Colon (tissue), 2 donors: ENCODE data around the gene HDAC4.

ENCODE experiments used
- FAIRE-seq: peaks from 2 replicates; lab custom pipeline; 2012; peaks lifted over from hg19 to GRCh38; lab: Jason Lieb, UNC
- donor health status: control.
- donor health status: control.

The HDAC4 gene

GRCh38 chr2:239216614-239217273 lies 184.1 kb downstream of the HDAC4 start:
- FAIRE-seq = no peak

GRCh38 chr2:239215988-239216613 lies 184.7 kb downstream of the HDAC4 start:
- no peak for FAIRE-seq

DNA sequence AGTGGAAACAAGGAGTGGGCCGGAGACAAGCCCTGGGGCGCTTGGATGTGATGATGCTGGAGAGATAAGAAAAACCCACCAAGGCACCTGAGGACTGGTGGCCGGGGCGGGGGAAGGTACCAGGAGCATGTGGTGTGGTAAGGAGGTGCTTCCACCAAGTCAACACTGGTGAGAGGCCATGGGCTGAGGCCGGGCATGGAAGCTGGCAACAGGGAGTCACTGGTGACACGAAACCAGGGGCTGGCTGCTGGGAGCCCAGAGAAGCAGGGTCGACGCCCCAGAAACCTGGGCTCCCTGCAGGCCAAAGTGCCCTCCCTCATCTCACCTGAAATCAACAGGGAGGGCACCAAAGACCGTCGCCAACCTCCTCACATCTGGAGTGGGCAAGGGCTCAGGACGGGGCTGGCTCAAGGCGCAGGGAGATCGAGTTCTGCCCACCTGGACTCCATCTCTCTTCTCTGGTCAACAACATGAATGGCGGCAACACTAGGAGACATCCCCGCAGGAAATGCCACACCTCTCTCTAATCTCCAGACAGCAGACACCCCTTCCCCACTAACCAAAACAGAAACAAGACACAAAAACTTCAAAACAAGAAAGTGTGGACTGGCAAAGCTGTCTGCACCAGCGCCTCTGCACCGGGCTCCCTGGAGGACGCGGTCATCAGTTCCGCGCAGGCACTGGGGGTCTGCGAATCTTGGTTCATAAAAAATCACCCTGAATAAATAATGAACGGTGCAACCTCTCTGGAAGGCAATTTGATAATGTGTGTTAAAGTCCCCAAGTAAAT lies 185.5 kb downstream of the HDAC4 start:
- FAIRE-seq = no peak

DNA sequence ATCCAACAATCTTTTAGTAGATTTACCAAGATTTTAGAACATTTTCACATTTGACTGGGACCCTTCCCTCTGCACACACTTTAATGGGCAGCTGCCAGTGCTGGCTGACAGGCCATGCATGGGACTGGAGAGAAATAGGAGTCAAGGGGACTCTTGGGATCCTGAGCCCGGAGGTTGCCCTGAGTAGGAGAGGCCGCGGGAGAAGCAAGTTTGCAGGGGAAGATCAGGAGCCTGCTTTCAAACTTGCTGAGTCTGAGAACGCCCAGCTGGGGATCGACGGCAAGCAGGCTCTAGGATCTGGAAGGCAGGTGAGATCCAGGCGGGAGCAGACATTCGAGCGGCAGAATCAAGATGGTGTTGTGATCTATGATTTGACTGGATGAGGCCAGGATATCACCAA lies 186.1 kb downstream of the HDAC4 start:
- no peak for FAIRE-seq

DNA sequence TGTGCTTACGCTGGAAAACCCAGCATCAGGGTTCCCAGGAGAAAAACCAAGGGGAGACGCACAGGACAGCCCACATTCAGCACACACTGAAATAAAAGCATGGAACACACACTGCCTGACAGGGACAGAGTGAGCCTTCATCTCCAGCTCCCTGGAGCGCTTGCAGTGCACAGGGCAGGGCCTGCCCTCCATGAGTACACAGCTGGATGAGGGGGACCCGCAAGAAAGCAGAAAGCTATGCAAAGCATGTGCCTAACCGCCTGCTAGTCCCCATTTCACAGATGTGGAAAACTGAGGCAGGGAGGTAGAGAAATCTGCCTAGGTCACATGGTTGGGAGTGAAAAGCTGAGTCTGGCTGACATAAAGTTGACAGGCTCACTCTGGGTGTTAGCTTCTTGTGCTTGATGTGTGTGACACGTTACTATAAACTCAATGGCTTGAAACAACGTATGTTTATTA lies 187.1 kb downstream of the HDAC4 start:
- FAIRE-seq = no peak

GRCh38 chr2:239212929-239213642 lies 187.7 kb downstream of the HDAC4 start:
- no peak for FAIRE-seq

DNA sequence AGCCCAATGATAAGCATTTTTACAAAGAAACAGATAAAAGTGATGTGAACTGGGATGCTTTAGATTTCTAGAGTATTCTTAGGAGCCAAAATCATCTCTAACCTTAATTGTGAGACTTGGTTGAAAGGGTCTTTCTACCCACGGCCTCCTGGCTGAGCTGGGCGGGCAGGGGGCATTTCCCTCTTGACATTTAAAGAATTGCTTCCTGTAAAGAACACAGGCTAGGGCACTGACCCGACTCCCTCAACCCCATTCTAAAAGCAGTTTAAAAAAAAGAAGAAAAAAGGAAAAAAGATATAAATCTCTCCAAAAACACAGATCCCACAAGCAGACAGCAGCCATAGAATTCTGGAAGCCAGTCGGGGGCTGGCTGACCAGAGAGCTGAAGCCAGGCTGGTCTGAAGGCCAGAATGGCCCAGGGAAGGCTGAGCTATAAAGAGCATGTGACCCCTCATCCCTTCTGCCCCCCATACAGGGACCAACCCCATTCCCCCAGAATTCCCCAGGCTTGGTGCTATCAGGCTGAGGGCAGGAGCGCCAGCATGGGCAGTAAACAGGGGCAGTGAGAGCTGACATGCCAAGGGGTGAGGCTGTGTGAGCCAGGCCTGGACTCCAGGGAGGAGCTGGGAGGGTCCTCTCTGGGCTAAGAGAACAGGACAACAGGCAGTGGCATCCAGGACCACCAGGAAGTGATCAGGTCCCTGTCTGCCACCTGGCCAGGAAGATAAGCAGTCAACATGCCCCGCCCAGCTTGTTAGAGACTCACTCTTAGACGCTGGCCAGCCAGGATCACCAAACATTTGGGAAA lies 188.5 kb downstream of the HDAC4 start:
- no peak for FAIRE-seq

DNA sequence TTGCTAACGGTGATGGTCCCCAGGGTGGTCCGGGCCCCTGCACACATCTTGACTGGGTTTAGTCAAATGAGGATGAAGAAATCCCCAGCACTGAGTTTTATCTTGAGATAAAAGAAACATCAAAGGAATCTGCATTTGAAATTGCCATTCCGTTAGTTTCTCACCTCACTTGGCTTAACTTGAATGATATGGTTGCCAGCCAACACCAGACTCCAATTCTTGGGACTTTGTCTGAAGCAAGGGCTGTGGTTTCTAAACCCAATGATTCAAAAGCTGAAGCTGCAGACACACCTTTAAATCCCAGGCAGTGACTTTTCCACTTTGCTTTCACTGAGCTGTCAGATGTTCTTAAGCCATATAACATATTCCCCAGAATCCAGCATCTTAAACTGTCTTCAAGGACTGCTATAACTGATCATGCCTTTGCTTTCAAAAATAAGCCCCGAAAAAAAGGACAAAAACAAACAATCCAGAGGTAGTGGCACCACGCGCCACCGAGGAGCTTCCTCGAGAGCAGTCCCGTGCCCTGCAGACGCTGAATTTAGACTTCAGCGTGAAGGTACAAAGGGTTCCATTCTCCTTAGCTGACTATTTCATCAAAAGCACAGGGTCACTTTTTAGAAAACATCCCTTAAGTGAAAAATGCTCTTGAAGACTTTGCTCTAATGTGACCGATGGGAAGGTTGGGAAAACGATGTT lies 189.3 kb downstream of the HDAC4 start:
- FAIRE-seq = no peak

GRCh38 chr2:239209783-239210182 lies 191.0 kb downstream of the HDAC4 start:
- FAIRE-seq = no peak

DNA sequence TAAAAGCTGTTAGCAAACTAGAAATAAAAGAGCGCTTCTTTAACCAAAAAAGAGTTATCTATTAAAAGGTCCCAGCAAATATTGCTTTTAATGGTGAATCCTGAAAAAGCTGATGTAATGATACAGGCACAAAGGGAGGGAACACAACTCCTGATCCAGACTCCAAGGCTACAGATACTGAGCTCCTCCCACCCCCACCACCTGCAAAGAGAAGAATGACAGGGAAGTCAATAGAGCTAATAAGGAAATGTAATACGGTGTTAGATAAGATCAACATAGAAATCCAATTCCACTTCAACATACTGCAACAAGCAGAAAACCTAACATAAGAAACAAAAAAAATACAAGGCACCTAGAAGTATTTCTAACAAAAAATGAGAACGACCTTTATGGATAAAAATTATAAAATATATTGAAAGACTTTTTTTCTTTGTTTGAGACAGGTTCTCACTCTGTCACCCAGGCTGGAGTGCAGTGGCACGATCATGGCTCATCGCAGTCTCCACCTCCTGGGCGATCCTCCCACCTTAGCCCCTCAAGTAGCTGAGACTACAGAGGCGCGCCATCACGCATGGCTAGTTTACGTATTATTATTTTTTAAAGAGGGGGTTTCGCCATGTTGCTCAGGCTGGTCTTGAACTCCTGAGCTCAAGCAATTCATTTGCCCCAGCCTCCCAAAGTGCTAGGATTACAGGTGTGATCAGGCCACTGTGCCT lies 192.2 kb downstream of the HDAC4 start:
- FAIRE-seq = no peak

DNA sequence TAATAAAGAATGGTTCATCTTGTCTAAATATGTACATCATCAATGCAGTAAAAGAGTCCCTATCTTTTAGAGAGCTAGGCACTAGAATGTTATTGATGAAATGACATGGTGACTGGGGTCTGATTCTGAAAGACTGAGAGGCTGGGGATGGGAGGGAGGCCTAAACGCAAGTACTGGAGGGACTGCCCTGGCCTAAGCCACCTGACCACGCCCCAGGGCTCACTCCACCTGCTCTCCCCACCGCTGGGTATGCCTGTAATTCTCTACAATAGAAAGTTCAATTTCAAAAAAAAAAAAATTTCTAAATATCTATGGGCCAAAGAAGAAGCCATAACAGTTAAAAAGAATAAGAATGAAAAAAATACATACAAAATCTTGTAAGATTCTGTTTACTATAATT lies 194.0 kb downstream of the HDAC4 start:
- no peak for FAIRE-seq

DNA sequence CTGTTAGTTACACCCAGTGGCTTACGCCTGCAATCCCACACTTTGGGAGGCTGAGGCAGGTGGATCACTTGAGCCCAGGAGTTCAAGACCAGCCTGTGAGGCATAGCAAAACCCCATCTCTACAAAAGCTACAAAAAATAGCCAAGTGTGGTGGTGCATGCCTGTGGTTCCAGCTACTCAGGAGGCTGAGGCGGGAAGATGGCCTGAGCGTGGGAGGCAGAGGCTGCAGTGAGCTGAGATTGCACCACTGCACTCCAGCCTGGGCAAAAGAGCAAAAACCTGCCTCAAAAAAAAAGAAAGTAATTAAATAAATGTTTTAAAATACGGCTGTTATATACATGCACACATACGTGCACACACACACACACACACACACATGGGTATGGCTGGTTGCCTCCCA lies 194.8 kb downstream of the HDAC4 start:
- FAIRE-seq = no peak

GRCh38 chr2:239204876-239205468 lies 195.8 kb downstream of the HDAC4 start:
- FAIRE-seq = no peak

DNA sequence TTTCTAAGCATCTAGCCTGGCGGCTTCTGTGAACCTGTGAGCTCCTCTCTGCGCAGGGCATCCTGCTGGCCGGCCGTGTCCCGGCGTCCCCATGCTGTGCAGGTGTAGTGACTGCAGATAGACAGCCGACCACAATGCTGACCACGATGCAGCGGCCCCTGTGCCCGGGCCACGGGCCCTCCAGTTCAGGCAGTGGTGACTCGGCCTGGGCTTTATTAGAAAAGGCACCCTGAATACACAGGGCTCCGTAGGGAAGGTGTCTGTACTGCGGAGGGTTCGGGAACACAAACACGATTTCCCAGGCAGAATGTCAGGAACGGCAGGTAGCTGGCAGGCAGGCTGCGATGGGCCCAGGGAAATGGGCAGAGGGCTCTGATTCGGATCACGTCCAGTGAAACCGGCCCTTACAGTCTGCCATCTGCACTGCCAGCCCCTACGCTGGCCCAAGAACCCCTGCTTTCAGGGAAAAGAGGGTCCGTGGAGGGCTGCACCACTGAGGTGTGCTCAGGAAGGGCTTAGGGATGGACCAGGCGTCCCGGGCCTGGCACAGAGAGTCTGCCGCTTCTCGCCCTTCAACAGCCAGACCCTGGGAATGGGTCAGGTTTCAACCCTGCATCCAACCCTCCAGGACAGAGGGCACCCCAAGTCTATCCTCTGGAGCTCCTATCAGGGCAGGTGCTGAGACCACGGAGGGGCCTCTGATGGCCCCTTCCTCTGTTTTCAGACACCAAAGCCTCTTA lies 196.5 kb downstream of the HDAC4 start:
- no peak for FAIRE-seq

- no peak for FAIRE-seq
These were observed 197.2 kb downstream of the HDAC4 start for GRCh38 chr2:239203443-239204135.

DNA sequence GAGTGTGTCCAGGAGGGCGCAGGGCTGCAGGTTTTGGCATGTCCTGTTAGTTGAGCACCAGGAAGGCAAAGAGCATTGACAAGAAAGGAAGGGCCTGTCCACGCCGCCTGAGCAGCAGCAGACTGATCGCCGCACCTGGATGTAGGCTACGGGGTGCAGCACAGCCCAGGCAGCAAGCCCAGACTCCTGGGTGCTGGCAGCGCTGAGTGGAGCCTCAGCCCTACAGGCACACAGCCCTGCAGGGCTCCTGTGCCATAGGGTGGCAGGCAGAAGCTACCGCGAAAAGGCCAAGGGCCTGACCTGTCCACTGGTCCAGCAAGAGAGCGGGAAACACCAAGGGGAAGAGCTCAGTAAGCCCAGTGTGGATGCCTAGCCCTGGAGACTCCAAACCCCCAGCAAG lies 198.0 kb downstream of the HDAC4 start:
- FAIRE-seq = no peak

DNA sequence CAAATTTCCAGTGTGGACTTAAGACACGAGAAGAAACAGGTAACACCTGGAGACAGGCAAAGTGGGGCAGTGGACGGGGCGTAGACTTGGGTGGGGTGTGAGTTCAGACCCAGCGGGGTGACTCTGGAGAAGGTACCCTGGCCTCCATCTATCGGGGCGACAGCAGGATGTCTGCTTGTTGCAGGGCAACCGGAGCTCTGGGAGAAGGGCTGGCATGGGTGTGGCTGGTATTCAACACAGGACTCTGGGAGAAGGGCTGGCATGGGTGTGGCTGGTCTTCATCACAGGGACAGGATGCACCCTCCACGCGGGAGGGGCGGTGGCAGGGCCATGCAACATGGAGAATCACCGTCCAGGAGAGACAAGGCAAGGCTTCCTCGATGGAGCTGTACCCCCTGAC lies 198.5 kb downstream of the HDAC4 start:
- FAIRE-seq = no peak

DNA sequence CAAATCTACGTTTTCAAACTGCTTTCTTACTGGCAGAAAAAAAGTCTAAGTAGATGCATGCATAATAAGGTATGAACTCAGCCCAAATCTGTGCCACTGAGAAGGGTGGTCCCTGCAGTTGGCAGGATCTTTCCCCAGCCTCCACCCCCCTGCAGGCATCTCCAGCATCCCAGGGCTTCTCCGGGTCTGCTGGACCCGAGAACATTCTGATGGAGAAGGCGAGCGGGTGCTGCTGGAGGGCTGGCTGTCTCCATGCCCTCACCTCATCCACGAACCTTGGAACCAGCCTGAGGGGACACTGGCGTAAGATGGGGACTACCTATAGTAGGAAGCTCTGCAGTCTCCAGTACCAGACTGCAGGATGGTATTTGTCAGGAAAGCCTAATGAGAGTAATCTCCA lies 198.9 kb downstream of the HDAC4 start:
- FAIRE-seq = no peak

- FAIRE-seq = no peak
These were observed 199.3 kb downstream of the HDAC4 start for GRCh38 chr2:239201531-239201876.
